ENCODE measurements around the gene TGFA.

Gene TGFA

DNA sequence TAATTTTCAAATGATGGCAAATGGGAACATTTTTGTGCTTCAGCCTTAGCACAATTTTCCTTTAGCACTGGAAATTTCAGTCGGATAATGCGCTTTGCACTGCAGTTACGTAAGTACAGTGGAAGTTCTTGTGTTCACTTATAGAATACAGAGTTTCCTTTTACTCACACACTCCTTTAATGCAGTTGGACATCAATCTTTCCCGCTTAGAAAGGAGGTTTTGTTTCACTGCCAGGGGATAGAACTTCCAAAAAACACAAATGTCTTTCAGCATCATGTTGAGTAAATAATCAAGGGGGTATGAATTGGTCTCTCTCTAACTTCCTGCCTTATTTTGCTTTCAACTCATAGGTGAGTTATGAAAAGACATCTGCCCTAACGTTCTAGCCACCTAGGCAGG is 63.2 kb downstream of the TGFA start:
- Histone ChIP-seq H3K27ac (ENCODE audit: poor library complexity, severe bottlenecking) (no peak overlapping the region), H3K9me3 (ENCODE audit: severe bottlenecking) (no peaks in the 10 kb centered on the region), H3K4me3 (ENCODE audit: severe bottlenecking) (no peak overlapping the region), H3K36me3 (ENCODE audit: low read depth) (peaks cover 33% of the 10 kb centered on the region), H3K4me1 (ENCODE audit: insufficient read depth, poor library complexity, severe bottlenecking) (peaks cover 6% of the 10 kb centered on the region), H3K27me3 (ENCODE audit: insufficient read depth, poor library complexity, severe bottlenecking) (no peaks in the 10 kb centered on the region)
- TF ChIP-seq, protein P1, sequence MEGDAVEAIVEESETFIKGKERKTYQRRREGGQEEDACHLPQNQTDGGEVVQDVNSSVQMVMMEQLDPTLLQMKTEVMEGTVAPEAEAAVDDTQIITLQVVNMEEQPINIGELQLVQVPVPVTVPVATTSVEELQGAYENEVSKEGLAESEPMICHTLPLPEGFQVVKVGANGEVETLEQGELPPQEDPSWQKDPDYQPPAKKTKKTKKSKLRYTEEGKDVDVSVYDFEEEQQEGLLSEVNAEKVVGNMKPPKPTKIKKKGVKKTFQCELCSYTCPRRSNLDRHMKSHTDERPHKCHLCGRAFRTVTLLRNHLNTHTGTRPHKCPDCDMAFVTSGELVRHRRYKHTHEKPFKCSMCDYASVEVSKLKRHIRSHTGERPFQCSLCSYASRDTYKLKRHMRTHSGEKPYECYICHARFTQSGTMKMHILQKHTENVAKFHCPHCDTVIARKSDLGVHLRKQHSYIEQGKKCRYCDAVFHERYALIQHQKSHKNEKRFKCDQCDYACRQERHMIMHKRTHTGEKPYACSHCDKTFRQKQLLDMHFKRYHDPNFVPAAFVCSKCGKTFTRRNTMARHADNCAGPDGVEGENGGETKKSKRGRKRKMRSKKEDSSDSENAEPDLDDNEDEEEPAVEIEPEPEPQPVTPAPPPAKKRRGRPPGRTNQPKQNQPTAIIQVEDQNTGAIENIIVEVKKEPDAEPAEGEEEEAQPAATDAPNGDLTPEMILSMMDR (IDR thresholded peaks at IDR 0.05; ENCODE audit: poor library complexity, severe bottlenecking): no peak
- no peak for ATAC-seq (ENCODE audit: low read depth)
- no peak for DNase-seq (ENCODE audit: low spot score)

DNA sequence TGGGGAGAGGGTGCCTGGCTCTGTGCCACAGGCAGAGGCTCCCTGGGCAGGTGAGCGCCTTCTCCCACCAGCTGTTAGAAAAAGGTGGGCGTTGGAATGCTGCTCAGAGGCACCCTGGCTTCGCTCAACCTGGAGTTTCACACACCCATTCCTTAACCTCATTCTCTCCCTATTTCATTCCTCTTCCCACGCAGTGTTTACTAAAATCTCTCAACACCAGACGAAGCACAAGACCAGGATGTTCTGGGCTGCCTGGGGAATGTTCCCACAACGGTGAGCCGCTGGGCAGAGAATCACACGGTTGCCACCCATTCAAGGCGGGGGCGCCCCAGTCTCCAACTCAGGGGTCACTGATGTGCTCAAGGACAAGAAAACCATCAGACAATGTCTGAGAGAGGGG is 64.5 kb downstream of the TGFA start:
- peaks cover 33% of the 10 kb centered on the region for H3K36me3 ChIP-seq (ENCODE audit: low read depth)
- no peaks in the 10 kb centered on the region for H3K9me3 ChIP-seq (ENCODE audit: severe bottlenecking)
- no peaks in the 10 kb centered on the region for H3K27me3 ChIP-seq (ENCODE audit: insufficient read depth, poor library complexity, severe bottlenecking)
- H3K27ac ChIP-seq (ENCODE audit: poor library complexity, severe bottlenecking): no peak overlapping the region
- no peak; the same call in 2 of the 3 replicates for ATAC-seq (ENCODE audit: low read depth)
- no peak for DNase-seq (ENCODE audit: low spot score)
- TF ChIP-seq, protein P1 (IDR thresholded peaks at IDR 0.05; ENCODE audit: poor library complexity, severe bottlenecking): no peak
- H3K4me1 ChIP-seq (ENCODE audit: insufficient read depth, poor library complexity, severe bottlenecking): peaks cover 6% of the 10 kb centered on the region
- no peak overlapping the region for H3K4me3 ChIP-seq (ENCODE audit: severe bottlenecking)

DNA sequence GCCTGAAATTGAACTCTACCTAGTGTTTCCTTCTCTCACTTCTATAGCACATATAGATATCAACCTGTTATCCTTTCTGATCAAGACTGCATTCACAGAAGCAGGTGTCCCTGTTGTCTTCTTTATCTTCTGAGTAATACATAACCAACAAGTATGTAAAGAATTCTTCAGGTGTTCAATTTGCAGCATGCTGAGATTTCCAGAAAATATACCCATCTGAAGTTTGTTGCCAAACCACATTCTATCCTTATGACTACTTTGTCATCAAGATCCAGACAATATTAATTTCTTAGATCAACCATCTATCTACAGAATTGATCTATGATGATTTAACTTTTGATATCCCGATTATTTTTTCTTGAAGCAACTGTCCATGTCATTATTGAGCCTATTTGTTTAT is 69.5 kb downstream of the TGFA start:
- TF ChIP-seq, protein P1 (IDR thresholded peaks at IDR 0.05; ENCODE audit: poor library complexity, severe bottlenecking): no peak
- peak overlapping the region; percentile 2 for H3K27ac ChIP-seq (ENCODE audit: poor library complexity, severe bottlenecking)
- no peak for DNase-seq (ENCODE audit: low spot score)
- no peaks in the 10 kb centered on the region for H3K4me1 ChIP-seq (ENCODE audit: insufficient read depth, poor library complexity, severe bottlenecking)
- peak; percentile 25; the same call in 1 of the 3 replicates for ATAC-seq (ENCODE audit: low read depth)
- H3K27me3 ChIP-seq (ENCODE audit: insufficient read depth, poor library complexity, severe bottlenecking): no peaks in the 10 kb centered on the region
- peaks cover 4% of the 10 kb centered on the region for H3K9me3 ChIP-seq (ENCODE audit: severe bottlenecking)
- H3K36me3 ChIP-seq (ENCODE audit: low read depth): peaks cover 29% of the 10 kb centered on the region
- no peak overlapping the region for H3K4me3 ChIP-seq (ENCODE audit: severe bottlenecking)

DNA sequence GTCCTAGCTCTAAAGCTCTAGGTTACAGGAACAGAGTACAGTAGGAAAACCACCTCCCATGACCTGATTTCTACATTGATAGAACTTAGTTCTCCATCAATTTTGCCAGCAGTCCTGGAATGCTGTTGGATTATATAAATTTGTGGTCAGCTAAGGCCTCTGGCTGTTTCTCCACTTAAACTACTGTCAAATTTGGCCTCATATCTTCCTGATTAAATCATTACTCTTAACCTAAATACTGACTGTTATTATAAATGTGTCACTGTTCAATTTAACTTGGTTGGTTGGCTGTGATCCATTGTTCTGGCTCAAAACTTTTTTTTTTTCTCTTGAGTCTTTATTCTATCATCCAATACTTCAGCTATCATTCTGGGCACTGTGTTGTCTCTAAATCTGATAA is 71.2 kb downstream of the TGFA start:
- Histone ChIP-seq H3K4me1 (ENCODE audit: insufficient read depth, poor library complexity, severe bottlenecking) (no peaks in the 10 kb centered on the region), H3K4me3 (ENCODE audit: severe bottlenecking) (no peak overlapping the region), H3K27ac (ENCODE audit: poor library complexity, severe bottlenecking) (no peak overlapping the region), H3K27me3 (ENCODE audit: insufficient read depth, poor library complexity, severe bottlenecking) (no peaks in the 10 kb centered on the region), H3K36me3 (ENCODE audit: low read depth) (peaks cover 32% of the 10 kb centered on the region), H3K9me3 (ENCODE audit: severe bottlenecking) (peaks cover 4% of the 10 kb centered on the region)
- TF ChIP-seq, protein P1 (IDR thresholded peaks at IDR 0.05; ENCODE audit: poor library complexity, severe bottlenecking): no peak
- no peak for DNase-seq (ENCODE audit: low spot score)
- ATAC-seq (ENCODE audit: low read depth): no peak

DNA sequence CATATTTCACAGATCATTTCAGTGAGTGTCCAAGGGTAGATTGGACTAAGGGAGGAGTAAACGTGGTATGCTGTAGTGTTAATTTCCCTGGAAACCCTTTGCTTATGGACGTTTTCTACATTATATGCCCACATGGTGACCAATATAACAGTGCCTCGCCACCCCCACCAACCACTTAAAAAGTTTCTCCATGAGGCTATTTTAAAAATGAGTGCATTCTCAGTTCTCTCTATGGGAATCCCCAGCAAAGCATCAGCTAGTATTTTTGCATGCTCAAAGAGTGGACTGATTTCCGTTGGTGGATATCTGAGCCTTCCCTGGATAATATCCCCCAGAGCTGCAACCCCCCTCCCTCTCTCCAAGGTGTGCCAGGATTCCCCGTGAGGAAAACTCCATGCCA is 73.2 kb downstream of the TGFA start:
- H3K36me3 ChIP-seq (ENCODE audit: low read depth): peaks cover 25% of the 10 kb centered on the region
- H3K4me1 ChIP-seq (ENCODE audit: insufficient read depth, poor library complexity, severe bottlenecking): no peaks in the 10 kb centered on the region
- no peak overlapping the region for H3K4me3 ChIP-seq (ENCODE audit: severe bottlenecking)
- no peak overlapping the region for H3K27ac ChIP-seq (ENCODE audit: poor library complexity, severe bottlenecking)
- H3K27me3 ChIP-seq (ENCODE audit: insufficient read depth, poor library complexity, severe bottlenecking): no peaks in the 10 kb centered on the region
- DNase-seq (ENCODE audit: low spot score): no peak
- no peak for ATAC-seq (ENCODE audit: low read depth)
- H3K9me3 ChIP-seq (ENCODE audit: severe bottlenecking): peaks cover 4% of the 10 kb centered on the region
- TF ChIP-seq, protein P1 (IDR thresholded peaks at IDR 0.05; ENCODE audit: poor library complexity, severe bottlenecking): no peak

Measured in RWPE2 (cell line).